ENCODE measurements around the gene WIPI1.

DNA sequence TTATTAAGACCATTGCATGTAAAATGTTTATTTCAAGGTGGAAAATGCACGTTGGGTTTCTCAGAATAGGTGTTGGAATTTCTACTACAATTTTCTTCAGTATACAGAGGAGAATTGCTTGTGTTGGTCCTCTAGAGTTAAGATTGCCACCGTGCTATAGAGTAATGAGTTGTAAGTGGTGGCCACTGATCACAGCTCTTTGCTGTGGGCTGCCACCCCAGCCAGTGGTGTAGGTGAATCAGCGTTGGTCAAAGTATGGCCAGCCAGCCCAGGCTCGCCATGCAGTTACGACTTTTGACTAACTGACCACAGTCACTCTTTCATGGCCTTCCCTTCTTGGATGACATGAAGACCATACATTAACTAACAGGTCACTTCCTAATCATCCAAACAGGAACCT, 42.3 kb upstream of the WIPI1 start:
- TF ChIP-seq, protein P1, sequence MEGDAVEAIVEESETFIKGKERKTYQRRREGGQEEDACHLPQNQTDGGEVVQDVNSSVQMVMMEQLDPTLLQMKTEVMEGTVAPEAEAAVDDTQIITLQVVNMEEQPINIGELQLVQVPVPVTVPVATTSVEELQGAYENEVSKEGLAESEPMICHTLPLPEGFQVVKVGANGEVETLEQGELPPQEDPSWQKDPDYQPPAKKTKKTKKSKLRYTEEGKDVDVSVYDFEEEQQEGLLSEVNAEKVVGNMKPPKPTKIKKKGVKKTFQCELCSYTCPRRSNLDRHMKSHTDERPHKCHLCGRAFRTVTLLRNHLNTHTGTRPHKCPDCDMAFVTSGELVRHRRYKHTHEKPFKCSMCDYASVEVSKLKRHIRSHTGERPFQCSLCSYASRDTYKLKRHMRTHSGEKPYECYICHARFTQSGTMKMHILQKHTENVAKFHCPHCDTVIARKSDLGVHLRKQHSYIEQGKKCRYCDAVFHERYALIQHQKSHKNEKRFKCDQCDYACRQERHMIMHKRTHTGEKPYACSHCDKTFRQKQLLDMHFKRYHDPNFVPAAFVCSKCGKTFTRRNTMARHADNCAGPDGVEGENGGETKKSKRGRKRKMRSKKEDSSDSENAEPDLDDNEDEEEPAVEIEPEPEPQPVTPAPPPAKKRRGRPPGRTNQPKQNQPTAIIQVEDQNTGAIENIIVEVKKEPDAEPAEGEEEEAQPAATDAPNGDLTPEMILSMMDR (conservative IDR thresholded peaks at IDR 0.05; ENCODE audit: low read depth, low read length): no peak
- no peak for TF ChIP-seq EZH2 (IDR thresholded peaks at IDR 0.05; ENCODE audit: low read length, unreplicated experiment)
- TF ChIP-seq EZH2phosphoT487 (IDR thresholded peaks at IDR 0.05; ENCODE audit: borderline replicate concordance, low read length): no peak

Measured in PC-3 (cell line).